GM23248 (cell line): ENCODE results near the gene GINS2. TPM values are rescaled to one million over a fixed set of nuclear protein-coding genes. Genes with fewer than 3 reads are reported as not detected.

Source experiments
- DNase-seq: peaks from one replicate; pipeline ENCODE4 v3.0.0-alpha.2; 2015
- H2AFZ ChIP-seq: fragments of 200-600 bp; sonication (generic); 2 replicates; pipeline ENCODE4 v1.6.1; 2016; ENCODE audit warnings: antibody characterized with exemption
- H3F3A ChIP-seq: fragments of 200-600 bp; sonication (generic); 2 replicates; pipeline ENCODE4 v1.6.1; 2016; ENCODE audit warnings: mild to moderate bottlenecking, antibody characterized with exemption, mixed run types; ENCODE audit not compliant: insufficient read depth
- H3K27ac ChIP-seq: fragments of 200-600 bp; sonication (generic); 2 replicates; pipeline ENCODE4 v1.5.1; 2016; ENCODE audit warnings: mild to moderate bottlenecking
- H3K27me3 ChIP-seq: fragments of 200-600 bp; sonication (generic); replicated peaks from 2 replicates; pipeline ENCODE4 v1.6.1; 2016; ENCODE audit warnings: mild to moderate bottlenecking; ENCODE audit not compliant: insufficient read depth
- H3K36me3 ChIP-seq: fragments of 200-600 bp; sonication (generic); 2 replicates; pipeline ENCODE4 v1.6.1; 2016; ENCODE audit warnings: low read depth, mild to moderate bottlenecking
- H3K4me1 ChIP-seq: fragments of 200-600 bp; sonication (generic); 2 replicates; pipeline ENCODE4 v1.6.1; 2016; ENCODE audit warnings: mild to moderate bottlenecking; ENCODE audit not compliant: insufficient read depth
- H3K4me2 ChIP-seq: fragments of 200-600 bp; sonication (generic); one replicate; pipeline ENCODE4 v1.6.1; 2016; ENCODE audit warnings: mild to moderate bottlenecking; ENCODE audit not compliant: unreplicated experiment
- H3K4me3 ChIP-seq: fragments of 200-600 bp; sonication (generic); 2 replicates; pipeline ENCODE4 v1.5.1; 2016; ENCODE audit warnings: mild to moderate bottlenecking
- H3K79me2 ChIP-seq: fragments of 200-600 bp; sonication (generic); 2 replicates; pipeline ENCODE4 v1.6.1; 2016; ENCODE audit warnings: mild to moderate bottlenecking; ENCODE audit not compliant: insufficient read depth
- H3K9ac ChIP-seq: fragments of 200-600 bp; sonication (generic); 2 replicates; pipeline ENCODE4 v1.6.1; 2016; ENCODE audit warnings: mild to moderate bottlenecking
- H3K9me2 ChIP-seq: fragments of 200-600 bp; sonication (generic); 2 replicates; pipeline ENCODE4 v1.6.1; 2016; ENCODE audit warnings: mixed run types, mild to moderate bottlenecking, moderate library complexity; ENCODE audit not compliant: insufficient read depth
- H3K9me3 ChIP-seq: fragments of 200-600 bp; sonication (generic); one replicate; pipeline ENCODE4 v1.6.1; 2017; ENCODE audit warnings: low read depth
- H4K20me1 ChIP-seq: fragments of 200-600 bp; sonication (generic); 2 replicates; pipeline ENCODE4 v1.6.0; 2016; ENCODE audit not compliant: insufficient read depth
- EZH2 ChIP-seq: fragments of 200-600 bp; sonication (generic); IDR thresholded peaks from 2 replicates; pipeline ENCODE4 v1.6.1; 2018; ENCODE audit warnings: antibody characterized with exemption, mild to moderate bottlenecking; ENCODE audit not compliant: insufficient read depth, poor library complexity, severe bottlenecking
- EZH2phosphoT487 ChIP-seq: fragments of 200-600 bp; sonication (generic); IDR thresholded peaks from 2 replicates; pipeline ENCODE4 v1.6.1; 2018; ENCODE audit warnings: antibody characterized with exemption, moderate library complexity, mild to moderate bottlenecking, low read depth; ENCODE audit not compliant: insufficient read depth
- WGBS, 2 experiments: methylation state at CpG; one replicate each; pipeline ENCODE4 v1.1.6; 2015 to 2017; ENCODE audit warnings: low lambda C conversion rate in 2 of 2, low coverage in 1 of 2; ENCODE audit errors: missing lambda C conversion rate in 2 of 2; 5-methylcytosine and 5-hydroxymethylcytosine counted together
- in situ Hi-C: fragments of 300-500 bp; cut with MboI; formaldehyde crosslinking; loops from 2 replicates; pipeline ENCODE4 v1.15.0; 2020
- polyA plus RNA-seq: library from polyadenylated mRNA; unstranded; fragments of >200 nt; fragmentation: Nextera tagmentation; extraction: Ambion mirVana; gene quantifications from 2 replicates; pipeline ENCODE4 v1.2.1, GENCODE V29; 2016
- total RNA-seq: library from RNA; depleted of rRNA; stranded (reverse); fragments of >200 nt; shearing (Covaris generic); gene quantifications from 2 replicates; pipeline ENCODE4 v1.2.3, GENCODE V29; 2014

GINS2 gene
- total and polyA plus RNA-seq, 2 experiments from 2014 or later, result 8.9 to 9.9 TPM

GRCh38 chr16:85678016-85678415, 10.7 kb downstream of the GINS2 start:
- H2AFZ ChIP-seq, result no peak overlapping the region
- no peaks in the 10 kb centered on the region for H3K9me3 ChIP-seq
- H3K9me2 ChIP-seq, result no peaks in the 10 kb centered on the region
- 90 to 93% methylated on average over 8 of the region's 8 CpGs for WGBS, 2 experiments
- no peaks in the 10 kb centered on the region for H4K20me1 ChIP-seq
- no peak for DNase-seq
- H3K36me3 ChIP-seq, result peaks cover 33% of the 10 kb centered on the region
- no peak for TF ChIP-seq EZH2
- TF ChIP-seq EZH2phosphoT487, result no peak
- H3K4me3 ChIP-seq, result no peak overlapping the region
- no peaks in the 10 kb centered on the region for H3K79me2 ChIP-seq
- H3K9ac ChIP-seq, result no peak overlapping the region
- no peak overlapping the region for H3K4me2 ChIP-seq
- in situ Hi-C loops, result no loop called here
- no peak overlapping the region for H3K27ac ChIP-seq
- H3K27me3 ChIP-seq, result no peaks in the 10 kb centered on the region
- H3F3A ChIP-seq, result peaks cover 31% of the 10 kb centered on the region
- no peaks in the 10 kb centered on the region for H3K4me1 ChIP-seq

- DNase-seq, result no peak
- no peaks in the 10 kb centered on the region for H3K4me1 ChIP-seq
- no peaks in the 10 kb centered on the region for H3K27me3 ChIP-seq
- H3K79me2 ChIP-seq, result no peaks in the 10 kb centered on the region
- in situ Hi-C loops, result no loop called here
- WGBS, 2 experiments, result 87 to 90% methylated on average over 6 of the region's 6 CpGs
- H4K20me1 ChIP-seq, result no peaks in the 10 kb centered on the region
- no peak overlapping the region for H3K4me3 ChIP-seq
- H3K9me3 ChIP-seq, result no peaks in the 10 kb centered on the region
- TF ChIP-seq EZH2 (no peak), EZH2phosphoT487 (no peak)
- no peak overlapping the region for H3K9ac ChIP-seq
- peaks cover 38% of the 10 kb centered on the region for H3K36me3 ChIP-seq
- no peak overlapping the region for H2AFZ ChIP-seq
- H3K27ac ChIP-seq, result no peak overlapping the region
- no peaks in the 10 kb centered on the region for H3K9me2 ChIP-seq
- H3K4me2 ChIP-seq, result no peak overlapping the region
- peaks cover 36% of the 10 kb centered on the region for H3F3A ChIP-seq
These were observed 11.3 kb downstream of the GINS2 start for GRCh38 chr16:85677383-85677967.

- Histone ChIP-seq H3K4me1 (no peaks in the 10 kb centered on the region), H3F3A (peaks cover 30% of the 10 kb centered on the region), H3K9me2 (no peaks in the 10 kb centered on the region), H3K27ac (no peak overlapping the region), H3K9ac (no peak overlapping the region), H3K79me2 (no peaks in the 10 kb centered on the region), H3K27me3 (no peaks in the 10 kb centered on the region), H3K4me2 (no peak overlapping the region), H4K20me1 (no peaks in the 10 kb centered on the region), H3K9me3 (no peaks in the 10 kb centered on the region), H3K36me3 (peaks cover 48% of the 10 kb centered on the region), H3K4me3 (no peak overlapping the region), H2AFZ (no peak overlapping the region)
- TF ChIP-seq EZH2, result no peak
- TF ChIP-seq EZH2phosphoT487, result no peak
- WGBS, 2 experiments, result 92 to 95% methylated on average over 7 of the region's 7 CpGs
- in situ Hi-C loops, result no loop called here
- DNase-seq, result no peak
These were observed 12.3 kb downstream of the GINS2 start for GRCh38 chr16:85676466-85676865.

- TF ChIP-seq EZH2phosphoT487, result no peak
- no peak for TF ChIP-seq EZH2
- H3K9ac ChIP-seq, result no peak overlapping the region
- no peaks in the 10 kb centered on the region for H3K9me3 ChIP-seq
- in situ Hi-C loops, result no loop called here
- H4K20me1 ChIP-seq, result no peaks in the 10 kb centered on the region
- H2AFZ ChIP-seq, result no peak overlapping the region
- DNase-seq, result peak; percentile 45
- WGBS, 2 experiments, result 70 to 74% methylated on average over 4 of the region's 4 CpGs
- H3K27ac ChIP-seq, result no peak overlapping the region
- H3F3A ChIP-seq, result peaks cover 27% of the 10 kb centered on the region
- no peak overlapping the region for H3K4me3 ChIP-seq
- 0 out of 2 replicates have a peak, but pooled peaks cover under 1% of the 10 kb centered on the region for H3K79me2 ChIP-seq
- H3K9me2 ChIP-seq, result no peaks in the 10 kb centered on the region
- H3K27me3 ChIP-seq, result no peaks in the 10 kb centered on the region
- peaks cover 51% of the 10 kb centered on the region for H3K36me3 ChIP-seq
- no peak overlapping the region for H3K4me2 ChIP-seq
- H3K4me1 ChIP-seq, result no peaks in the 10 kb centered on the region
These were observed 13.4 kb downstream of the GINS2 start for GRCh38 chr16:85675251-85675874.
